NCI-H345 treated with DMSO at 0.1 percent for 48 hours (cell line): ENCODE results near the gene ROCK2.

Experiments used
- DNase-seq: peaks from one replicate; lab custom pipeline; 2025; ENCODE audit not compliant: unreplicated experiment; lab: John Stamatoyannopoulos, UW

ROCK2 gene

DNA sequence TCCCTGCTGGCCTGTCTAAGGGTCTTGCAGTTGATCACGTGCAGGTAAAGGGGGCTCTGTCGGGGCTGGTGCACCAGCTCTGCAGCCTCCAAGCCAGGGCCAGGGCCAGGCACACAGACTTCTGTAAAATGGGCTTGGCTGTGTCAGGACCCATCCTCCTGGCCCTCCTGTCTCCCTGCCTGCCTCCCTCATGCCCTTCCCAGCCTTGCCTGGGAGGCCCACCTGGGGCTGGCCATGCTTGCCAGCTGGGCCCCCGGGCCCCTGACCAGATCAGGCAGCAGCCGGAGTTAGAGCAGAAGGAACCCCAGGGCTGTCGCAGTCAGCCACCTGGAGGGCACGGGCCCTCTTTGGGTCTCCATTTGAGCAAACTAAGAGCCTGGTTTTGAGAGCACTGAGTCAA is 187.1 kb downstream of the ROCK2 start:
- no peak for DNase-seq

DNA sequence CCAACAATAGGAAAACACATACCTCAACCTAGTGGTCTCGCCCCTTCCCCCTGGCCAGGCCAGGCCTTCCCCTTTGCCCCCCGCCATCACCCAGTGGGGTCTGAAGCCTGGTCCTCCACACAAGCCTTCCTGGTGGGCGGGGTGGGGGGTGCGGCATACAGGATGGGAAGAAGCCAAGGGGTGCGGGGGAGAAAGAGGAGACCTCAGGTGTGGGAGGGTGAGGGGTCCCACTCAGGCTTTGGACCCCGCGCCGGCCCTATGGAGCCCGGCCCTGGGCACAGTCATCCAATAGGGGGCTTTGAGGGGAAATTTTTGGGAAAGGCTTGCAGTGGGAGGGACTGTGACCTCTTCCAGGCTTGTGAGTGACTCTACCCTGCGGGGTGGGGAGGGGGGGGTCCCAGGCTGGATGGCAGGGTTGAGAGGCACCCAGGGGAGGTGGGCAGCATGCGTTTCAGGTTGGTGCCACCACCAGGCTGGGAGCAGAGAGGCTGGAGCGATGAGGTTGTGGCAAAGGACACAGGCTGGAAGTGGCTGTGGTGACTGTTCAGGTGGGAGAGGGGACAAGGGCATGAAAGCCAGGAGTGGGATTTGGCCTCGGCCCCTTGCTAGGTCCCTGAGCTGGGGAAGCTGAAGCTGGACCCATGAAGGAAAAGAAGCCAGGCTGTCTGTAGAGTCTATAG is 187.9 kb downstream of the ROCK2 start:
- DNase-seq, result no peak

DNA sequence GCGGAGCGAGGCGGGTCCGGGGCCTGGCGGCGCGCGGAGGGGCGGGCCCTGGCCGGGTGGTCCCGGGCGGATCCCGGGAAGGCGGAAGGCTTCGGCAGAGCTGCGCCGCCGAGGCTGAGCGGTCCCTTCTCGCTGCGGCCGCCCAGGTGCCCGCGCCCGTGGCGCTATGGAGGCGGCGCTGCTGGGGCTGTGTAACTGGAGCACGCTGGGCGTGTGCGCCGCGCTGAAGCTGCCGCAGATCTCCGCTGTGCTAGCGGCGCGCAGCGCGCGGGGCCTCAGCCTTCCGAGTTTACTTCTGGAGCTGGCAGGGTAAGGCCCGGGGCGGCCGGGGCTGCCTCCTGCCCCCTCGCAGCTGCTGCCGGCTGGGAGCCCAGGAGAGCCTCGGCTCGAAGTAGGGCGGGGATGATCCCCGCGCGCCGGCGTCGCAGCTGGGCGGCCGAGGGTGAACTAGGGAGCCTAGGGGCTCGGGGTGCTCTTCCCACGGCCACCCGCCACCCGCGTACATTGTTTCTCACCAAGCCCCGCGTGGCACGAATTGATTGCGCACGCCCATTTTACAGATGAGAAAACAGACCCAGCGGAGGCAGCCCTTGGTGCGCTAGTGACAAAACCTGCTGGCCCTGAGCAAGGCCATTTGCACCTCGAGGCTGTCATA is 188.9 kb downstream of the ROCK2 start, which contains the start of gene SLC66A3:
SLC66A3 (plus strand) TSS at position 87 of the 655 bp plus-strand sequence; CDS start at position 167, 80 bp downstream.
- DNase-seq, result peak; percentile 95

DNA sequence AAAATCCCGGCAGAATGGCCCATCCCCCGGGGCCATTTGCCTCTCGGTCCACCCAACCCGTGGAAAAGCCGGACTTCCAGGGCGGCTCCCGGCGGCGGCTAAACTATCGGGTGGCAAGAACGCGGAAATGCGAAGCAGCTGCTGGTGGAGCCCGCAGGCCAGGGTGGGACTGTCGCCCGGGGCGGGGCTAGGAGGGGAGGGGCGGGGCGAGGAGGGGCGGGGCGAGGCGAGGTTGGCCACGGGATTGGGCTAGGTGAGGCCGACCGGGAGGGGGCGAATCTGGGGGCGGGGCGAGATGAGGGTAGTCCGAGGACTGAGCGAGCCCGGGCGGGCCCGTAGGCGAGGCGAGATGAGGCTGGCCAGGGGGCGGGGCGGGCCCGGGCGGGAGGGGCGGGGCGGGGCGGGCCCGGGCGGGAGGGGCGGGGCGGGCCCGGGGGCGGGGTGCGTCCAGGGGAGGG is 189.5 kb downstream of the ROCK2 start:
- DNase-seq, result peak; percentile 95

DNA sequence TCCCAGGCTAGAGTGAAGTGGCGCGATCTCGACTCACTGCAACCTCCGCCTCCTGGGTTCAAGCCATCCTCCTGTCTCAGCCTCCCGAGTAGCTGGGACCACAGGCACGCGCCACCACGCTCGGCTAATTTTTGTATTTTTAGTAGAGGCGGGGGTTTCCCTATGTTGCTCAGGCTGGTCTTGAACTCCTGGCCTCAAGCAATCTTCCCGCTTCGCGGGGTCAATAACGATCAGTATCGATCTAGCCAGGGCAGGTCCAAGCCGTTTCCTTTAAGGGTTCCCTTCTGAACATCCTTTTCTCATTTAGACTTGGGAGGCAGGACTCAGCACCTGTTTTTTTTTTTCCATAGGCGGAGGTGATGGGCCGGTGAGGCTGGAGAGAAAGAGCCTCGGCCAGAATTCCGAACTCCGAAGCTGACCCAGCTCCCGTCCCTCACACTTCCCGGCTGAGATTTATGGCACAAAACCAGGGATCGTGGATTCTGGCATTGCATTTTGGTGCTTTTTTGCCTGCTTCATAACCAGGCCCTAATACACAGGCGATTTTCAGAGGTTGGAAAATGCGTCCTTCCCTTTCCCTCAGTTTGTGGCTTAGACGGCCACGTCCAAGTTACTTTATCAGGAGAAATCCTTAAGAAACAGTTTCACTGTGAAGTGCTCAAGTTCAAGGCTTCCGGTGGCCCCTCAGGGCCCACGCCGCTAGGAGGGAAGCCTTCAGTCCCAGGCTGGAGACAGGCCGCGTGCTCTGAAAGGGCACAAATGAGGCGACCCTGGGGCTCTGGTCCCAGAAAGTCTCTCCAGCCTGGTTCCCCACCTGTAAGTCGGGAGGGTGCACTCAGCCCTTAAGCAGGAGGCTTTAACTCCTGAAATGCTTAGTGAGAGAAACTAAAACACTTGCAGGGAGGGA is 190.2 kb downstream of the ROCK2 start:
- DNase-seq, result no peak

DNA sequence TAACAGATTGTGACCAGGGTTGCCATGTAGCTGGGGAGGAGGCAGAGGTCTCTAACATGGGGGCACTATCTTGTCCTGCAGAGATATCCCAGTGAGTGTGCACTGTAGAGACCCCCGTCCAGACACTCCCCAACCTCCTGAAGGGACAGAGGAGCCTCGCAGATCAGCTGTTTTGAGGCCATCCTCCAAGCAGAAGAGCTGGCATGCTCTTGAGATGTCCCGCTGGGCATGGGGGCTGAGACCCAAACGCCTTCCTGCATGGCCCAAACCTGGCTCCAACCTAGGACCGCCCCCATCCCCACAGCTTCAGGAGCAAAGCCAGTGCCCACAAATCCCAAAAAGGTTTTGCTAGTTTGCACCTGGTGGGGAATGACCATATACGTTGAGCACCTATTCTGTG is 191.8 kb downstream of the ROCK2 start:
- no peak for DNase-seq

DNA sequence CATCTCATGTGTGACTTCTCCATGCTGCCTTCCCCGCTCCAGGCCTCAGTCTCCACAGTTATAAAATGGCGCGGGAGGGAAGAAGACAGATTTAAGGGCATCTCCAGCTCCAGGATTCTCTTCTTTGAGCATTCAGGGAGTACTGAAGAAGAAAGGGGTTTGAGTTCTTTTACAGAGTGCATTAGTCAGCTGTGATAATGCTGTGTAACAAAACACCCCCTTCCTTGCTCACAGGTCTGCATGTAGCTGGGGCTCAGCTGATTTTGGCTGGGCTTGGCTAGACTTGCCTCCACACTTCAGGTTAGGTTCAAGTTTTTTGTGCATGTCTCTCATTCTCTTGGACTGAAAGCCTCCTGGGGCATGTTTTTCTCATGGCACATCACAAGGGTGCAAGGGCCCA is 197.2 kb downstream of the ROCK2 start:
- no peak for DNase-seq

DNA sequence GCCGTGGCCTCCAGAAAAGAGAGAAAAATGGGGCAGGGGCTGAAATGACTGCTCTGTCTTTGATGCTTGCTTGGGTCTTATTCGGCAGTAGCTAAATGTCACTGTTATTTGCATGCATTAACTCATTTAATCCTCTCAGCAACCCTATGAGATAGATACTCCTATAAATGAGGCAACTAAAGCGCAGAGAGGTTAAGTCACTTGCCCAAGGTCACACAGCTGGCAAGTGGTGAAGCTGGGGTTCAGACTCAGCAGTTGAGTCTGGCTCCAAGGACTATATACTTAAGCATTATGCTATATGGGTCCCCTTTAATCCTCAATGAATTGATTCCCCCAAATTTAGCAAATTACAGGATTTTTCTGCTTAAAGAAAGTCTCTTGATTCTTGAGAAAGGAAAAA is 198.4 kb downstream of the ROCK2 start:
- no peak for DNase-seq

DNA sequence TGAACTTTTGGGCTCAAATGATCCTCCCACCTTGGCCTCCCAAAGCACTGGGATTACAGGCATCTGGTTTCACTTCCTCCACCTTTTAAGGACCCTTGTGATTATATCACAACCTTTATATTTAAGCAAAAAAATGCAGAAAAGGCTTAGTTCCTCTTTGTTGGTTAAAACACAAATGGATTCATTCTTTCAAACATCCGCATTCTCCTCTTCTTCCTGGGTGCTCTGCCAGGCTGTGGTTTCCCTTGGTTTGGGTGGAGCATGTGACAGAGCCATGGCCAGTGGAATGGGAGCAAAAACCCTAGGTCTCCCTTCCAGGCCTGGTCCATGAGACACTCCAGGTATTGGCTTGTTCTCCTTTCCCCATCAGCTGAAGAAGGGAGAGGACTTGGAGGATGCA is 199.1 kb downstream of the ROCK2 start:
- no peak for DNase-seq

DNA sequence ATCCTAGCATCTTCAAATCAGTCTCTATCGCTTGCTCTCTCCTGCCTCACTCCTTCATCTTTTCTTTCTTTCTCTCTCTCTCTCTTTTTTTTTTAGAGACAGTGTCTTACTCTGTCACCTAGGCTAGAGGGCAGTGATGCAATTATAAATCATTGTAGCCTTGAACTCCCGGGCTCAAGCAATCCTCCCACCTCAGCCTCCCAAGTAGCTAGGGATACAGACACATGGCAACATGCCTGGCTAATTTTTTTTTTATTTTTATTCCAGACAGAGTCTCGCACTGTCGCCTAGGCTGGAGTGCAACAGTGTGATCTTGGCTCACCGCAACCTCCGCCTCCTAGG is 199.7 kb downstream of the ROCK2 start:
- DNase-seq, result no peak

DNA sequence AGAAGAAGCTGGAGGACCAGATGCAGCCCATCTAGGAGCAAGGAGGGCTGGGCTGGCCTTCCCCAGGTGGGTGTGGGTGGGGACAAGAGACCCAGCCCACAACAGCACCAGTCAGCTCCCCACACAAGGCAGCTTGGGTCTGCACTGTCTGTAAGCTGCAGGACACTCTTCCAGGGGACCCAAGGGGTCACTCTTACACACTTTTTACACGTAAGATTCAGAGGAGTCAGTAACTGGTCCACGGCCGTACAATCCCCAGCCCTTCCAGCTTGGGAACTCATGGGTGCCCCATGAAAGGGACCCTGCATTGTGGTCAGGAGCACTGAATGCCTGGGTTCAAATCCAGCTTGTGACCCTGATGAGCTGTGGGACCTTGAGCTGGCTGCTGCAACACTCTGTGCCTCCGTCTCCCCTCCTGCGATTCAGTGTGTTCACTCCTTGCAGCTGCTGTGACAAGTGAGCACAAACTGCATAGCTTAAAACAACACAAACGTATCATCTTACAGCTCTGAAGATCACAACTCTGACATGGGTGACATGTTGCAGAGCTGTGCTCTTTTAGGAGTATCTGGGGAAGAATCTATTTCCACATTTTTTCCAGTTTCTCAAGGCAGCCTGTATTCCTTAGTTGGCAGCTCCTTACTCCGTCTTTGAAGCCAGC is 200.2 kb downstream of the ROCK2 start:
- DNase-seq, result no peak

DNA sequence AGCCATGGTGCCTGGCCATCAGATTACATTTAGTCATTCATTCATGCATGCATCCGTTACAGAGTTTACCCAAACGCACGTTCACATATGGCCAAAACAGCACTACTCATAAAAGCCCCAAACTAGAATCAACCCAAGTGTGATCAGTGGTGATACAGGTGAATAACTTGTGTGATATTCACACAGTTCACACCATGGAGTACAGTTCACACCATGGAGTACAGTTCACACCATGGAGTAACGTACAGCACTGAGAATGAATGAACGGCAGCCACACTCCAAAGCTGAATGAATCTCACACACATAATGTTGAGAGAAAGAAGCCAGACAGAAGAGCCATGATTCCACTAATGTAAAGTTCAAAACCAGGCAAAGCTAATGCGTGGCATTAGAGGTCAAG is 201.4 kb downstream of the ROCK2 start:
- no peak for DNase-seq

DNA sequence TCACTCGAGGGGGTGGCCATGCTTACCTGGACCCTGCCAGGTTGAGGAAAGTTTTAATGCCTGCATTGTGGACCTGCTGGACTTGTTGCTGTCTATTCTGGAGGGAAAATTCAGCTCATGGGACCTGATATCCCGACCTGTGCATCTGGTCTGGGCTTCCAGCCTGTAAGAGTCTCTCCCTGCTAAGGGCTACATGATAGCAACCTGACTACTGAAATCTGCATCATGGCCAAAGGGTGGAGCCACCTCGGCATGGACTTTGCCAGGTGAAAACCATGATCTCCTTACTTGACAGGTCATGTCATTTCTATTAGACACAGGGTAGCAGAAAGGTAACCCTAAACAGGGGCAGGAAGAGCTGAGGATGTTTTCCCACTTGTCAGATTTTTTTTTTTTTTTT is 202.1 kb downstream of the ROCK2 start:
- no peak for DNase-seq

DNA sequence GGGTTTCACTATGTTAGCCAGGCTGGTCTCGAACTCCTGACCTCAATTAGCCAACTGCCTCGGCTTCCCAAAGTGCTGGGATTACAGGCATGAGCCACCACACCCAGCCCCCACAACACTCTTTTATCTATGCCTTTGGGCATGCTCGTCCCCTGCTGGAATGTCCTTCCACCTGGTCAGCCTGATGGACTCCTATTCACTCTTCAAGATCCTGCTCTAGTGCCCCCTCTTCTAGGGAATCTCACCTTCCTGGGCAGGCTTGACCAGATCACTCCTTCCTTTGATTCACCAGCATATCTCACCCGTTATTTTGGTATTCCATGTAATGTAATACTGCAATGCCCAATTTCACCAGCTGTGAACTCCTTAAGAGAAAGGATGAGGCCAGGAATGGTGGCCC is 203.1 kb downstream of the ROCK2 start:
- DNase-seq, result no peak

DNA sequence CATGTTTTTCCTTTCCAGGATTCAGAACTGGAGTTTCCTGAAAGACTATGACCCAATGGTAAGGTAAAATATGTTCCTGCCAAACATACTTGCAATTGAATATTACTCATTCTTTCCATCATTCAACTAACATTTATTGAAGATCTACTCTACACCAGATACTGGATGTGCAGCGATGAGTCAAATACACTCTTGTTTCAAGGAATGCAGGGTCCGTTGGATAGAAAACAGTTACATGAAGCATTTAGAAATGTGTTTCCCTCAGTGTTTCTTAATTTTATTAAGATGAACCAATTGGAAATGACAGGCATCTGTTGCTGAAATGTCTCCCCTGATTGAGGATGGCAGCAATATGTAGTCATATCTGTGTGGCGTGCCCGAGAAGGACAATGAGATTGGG is 203.9 kb downstream of the ROCK2 start:
- DNase-seq, result no peak

DNA sequence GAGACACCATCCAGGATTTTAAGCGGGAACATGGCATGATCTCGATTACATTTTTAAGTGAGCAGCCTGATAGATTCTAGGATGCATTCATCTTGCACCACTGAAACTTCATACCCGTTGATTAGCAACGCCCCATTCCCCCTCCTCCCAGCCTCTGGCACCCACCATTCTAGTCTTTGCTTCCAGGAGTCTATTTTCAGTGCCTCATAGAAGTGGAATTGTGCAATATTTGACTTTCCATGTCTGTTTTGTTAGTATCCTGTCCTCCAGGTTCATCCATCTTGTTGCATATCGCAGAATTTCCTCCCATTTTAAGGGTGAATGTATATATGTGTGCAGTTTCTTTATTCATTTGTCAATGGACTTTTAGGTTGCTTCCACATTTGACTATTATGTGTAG is 210.1 kb downstream of the ROCK2 start:
- DNase-seq, result no peak

DNA sequence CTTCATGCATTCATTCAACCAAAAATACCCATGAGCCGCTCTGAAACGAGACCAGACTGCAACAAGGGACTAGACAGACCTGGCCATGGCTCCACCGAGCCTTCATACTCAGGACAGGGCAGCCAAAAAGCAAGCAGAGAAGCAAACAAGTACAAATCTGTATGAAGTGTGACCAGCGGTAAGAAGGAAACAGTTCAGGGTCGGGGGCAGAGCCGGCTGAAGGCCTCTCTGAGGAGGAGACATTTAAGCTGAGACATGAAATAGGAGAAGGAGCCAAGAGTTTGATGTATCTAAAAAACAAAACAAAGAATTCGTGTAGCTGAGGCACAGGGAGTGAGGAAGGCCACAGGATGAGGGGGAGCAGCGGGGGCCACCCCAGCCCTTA is 210.5 kb downstream of the ROCK2 start:
- no peak for DNase-seq

DNA sequence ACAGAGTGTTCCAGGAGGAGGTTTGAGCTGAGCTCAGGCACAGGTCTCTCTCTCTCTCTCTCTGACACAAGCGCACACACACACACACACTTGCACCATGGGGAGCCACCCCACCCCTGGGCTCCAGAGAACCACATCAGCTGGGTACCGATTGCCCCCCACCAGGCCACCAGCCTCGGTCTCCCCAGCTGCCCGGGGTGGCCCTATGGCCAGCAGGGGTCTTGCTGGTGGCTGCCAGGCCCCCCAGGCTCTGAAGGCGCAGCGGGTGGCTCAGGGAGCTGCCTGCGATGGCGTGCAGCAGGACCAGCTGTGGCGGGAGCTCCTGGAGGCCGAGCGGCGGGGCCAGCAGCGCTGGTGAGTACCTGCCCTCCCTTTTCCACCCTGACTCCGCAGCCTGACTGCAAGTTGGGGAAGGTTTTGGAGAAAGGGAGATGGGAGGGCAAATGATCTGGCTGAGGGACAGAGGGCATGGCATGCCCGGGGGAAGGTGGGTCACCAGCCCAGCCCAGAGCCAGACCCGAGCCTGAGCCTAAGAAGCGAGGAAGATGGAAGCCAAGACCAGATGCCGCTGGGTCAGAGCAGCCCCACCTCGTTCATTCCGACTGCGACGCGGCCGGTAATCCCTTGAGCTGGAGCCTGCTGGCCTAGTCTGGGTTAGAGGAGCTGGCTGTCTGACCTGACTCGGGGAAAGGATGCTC is 211.0 kb downstream of the ROCK2 start:
- DNase-seq, result no peak

DNA sequence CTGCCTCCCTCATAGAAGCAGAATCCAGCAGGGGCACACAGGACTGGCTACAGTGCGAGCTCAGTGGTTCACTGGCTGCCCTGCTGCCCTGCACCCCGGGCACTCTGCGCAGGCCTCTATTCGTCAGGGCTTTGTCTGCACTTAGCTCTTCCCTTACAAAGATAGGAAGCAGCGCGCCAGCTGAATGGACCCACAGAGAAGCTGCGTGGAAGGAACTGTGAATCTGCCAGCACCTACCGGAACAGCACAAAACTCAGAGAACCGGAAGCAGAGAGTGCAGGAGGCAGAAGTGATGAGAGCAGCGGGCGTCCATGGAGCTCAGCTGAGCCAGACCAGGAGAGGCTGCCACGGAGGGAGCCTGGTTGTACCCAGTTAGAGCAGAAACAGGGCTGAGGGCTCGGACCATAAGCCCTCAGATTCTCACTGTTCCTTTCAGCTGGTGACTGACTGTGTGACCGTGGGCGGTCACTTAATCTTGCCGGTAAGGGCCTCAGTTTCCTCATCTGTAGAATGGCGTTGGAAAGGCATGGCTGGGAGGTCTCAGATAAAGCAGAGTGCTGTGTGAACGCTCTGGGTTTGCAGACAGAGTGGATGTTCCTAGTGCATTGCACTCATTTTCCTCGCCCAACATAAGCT is 212.3 kb downstream of the ROCK2 start:
- DNase-seq, result no peak

DNA sequence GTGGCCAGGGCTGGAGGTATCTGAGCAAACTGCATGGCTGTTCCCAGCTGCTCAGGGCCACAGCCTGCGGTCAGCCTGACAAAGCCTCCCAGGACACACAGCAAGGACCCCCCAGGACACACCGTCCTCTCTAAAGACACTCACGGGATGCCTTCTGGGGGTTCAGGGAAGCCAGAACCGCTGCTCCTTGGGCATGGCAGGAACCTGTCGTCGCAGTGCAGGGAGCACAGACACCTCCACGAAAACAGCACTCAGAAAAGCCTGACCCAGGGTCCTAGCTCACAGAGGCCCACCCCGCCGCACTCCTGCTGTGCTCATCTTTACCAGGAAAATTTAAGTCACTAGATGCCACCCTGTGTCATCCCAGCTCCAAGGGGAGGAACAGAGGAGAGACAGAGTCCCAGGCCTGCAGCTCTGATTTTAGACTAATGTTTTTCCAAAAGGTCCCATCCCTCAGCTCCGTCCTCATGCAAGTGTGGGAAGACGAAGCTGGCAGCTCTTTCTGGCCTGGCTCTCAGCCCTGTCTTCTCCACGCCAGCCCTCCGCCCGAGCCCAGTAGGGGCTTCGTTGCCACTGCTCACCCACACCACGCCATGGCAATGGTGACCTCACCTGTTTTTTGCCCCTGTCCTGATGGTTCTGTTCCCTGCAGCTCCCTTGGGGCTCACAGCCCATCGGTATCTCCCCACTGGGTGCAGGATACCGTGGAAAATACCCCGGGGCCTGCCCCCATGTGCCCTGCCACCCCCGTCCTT is 213.1 kb downstream of the ROCK2 start:
- no peak for DNase-seq
